ENCODE measurements around the gene ZNF432.

- TF ChIP-seq, protein P1, sequence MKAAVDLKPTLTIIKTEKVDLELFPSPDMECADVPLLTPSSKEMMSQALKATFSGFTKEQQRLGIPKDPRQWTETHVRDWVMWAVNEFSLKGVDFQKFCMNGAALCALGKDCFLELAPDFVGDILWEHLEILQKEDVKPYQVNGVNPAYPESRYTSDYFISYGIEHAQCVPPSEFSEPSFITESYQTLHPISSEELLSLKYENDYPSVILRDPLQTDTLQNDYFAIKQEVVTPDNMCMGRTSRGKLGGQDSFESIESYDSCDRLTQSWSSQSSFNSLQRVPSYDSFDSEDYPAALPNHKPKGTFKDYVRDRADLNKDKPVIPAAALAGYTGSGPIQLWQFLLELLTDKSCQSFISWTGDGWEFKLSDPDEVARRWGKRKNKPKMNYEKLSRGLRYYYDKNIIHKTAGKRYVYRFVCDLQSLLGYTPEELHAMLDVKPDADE (CRISPR knock-in tag; IDR thresholded peaks at IDR 0.05) = no peak
- TF ChIP-seq, protein P2, sequence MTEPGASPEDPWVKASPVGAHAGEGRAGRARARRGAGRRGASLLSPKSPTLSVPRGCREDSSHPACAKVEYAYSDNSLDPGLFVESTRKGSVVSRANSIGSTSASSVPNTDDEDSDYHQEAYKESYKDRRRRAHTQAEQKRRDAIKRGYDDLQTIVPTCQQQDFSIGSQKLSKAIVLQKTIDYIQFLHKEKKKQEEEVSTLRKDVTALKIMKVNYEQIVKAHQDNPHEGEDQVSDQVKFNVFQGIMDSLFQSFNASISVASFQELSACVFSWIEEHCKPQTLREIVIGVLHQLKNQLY (CRISPR knock-in tag; IDR thresholded peaks at IDR 0.05) = no peak
- TF ChIP-seq MED1 (CRISPR knock-in tag; IDR thresholded peaks at IDR 0.05) = no peak
- no peak for TF ChIP-seq ELF4 (CRISPR knock-in tag; IDR thresholded peaks at IDR 0.05; ENCODE audit: borderline replicate concordance)
- TF ChIP-seq ARID4A (CRISPR knock-in tag; IDR thresholded peaks at IDR 0.05; ENCODE audit: borderline replicate concordance) = no peak
- no peak for TF ChIP-seq CTCF (CRISPR knock-in tag; IDR thresholded peaks at IDR 0.05)
- TF ChIP-seq ZNF550 (CRISPR knock-in tag; IDR thresholded peaks at IDR 0.05; ENCODE audit: borderline replicate concordance) = no peak
- no peak for TF ChIP-seq ZBTB33 (CRISPR knock-in tag; IDR thresholded peaks at IDR 0.05)
- no peak for TF ChIP-seq PBX3 (CRISPR knock-in tag; IDR thresholded peaks at IDR 0.05; ENCODE audit: borderline replicate concordance)
- no peak for TF ChIP-seq PRPF4 (IDR thresholded peaks at IDR 0.05; ENCODE audit: low read depth, low read length, poor library complexity, severe bottlenecking)
These were observed 9.5 kb downstream of the ZNF432 start for GRCh38 chr19:52039169-52039568.
